Heart left ventricle (tissue), 16 donors: Measurements from ENCODE around the gene NPBWR2. TPM values are rescaled to one million over a fixed set of nuclear protein-coding genes. Genes with fewer than 3 reads are reported as not detected.
A peak's percentile ranks its signal among the peaks of the same experiment; 100 is the strongest.

Experiments used
- ATAC-seq, 4 donors: fragments of 200-7000 bp; cut with Tn5 transposase; one replicate each; pipeline ENCODE4 v1.9.1; 2020 to 2022; ENCODE audit warnings: moderate library complexity in 4 of 4, mild to moderate bottlenecking in 3 of 4, moderate number of reproducible peaks in 1 of 4
- DNase-seq, 5 donors: peaks; one replicate each; pipeline ENCODE4 v3.0.0-alpha.2; 2020
- H3K27ac ChIP-seq, 12 donors: fragments of 200-600 bp; sonication (generic) in 4 of 12; one replicate each; pipeline versions ENCODE4 v1.5.0 to v1.8.0; 2016 to 2022; ENCODE audit warnings: mild to moderate bottlenecking in 2 of 12
- H3K27me3 ChIP-seq, 9 donors: fragments of 200-600 bp; sonication (generic) in 2 of 9; one replicate each; pipeline versions ENCODE4 v1.5.1 to v1.8.0; 2016 to 2022; ENCODE audit warnings: mild to moderate bottlenecking in 3 of 9
- H3K36me3 ChIP-seq, 9 donors: fragments of 200-600 bp; sonication (generic) in 2 of 9; one replicate each; pipeline versions ENCODE4 v1.5.0 to v1.8.0; 2018 to 2022; ENCODE audit warnings: mild to moderate bottlenecking in 2 of 9
- H3K4me1 ChIP-seq, 12 donors: fragments of 200-600 bp; sonication (generic) in 4 of 12; one replicate each; pipeline versions ENCODE4 v1.5.0 to v1.8.0; 2016 to 2022; ENCODE audit warnings: mild to moderate bottlenecking in 3 of 12
- H3K4me3 ChIP-seq, 12 donors: fragments of 200-600 bp; sonication (generic) in 4 of 12; one replicate each; pipeline versions ENCODE4 v1.5.0 to v1.8.0; 2017 to 2022; ENCODE audit warnings: mild to moderate bottlenecking in 9 of 12, moderate library complexity in 4 of 12
- H3K9me3 ChIP-seq, 12 donors: fragments of 200-600 bp; sonication (generic) in 4 of 12; one replicate each; pipeline versions ENCODE4 v1.5.0 to v1.8.0; 2016 to 2022; ENCODE audit warnings: mild to moderate bottlenecking in 1 of 12
- POLR2A ChIP-seq, 2 donors: fragments of 450-650 bp; IDR thresholded peaks; one replicate each; pipeline ENCODE4 v1.6.1; 2017; ENCODE audit warnings: antibody characterized with exemption in 2 of 2, mild to moderate bottlenecking in 2 of 2, moderate library complexity in 2 of 2
- WGBS, 4 donors: extraction: QIAGEN DNeasy Blood & Tissue Kit in 2 of 4; methylation state at CpG; one replicate each; pipeline versions ENCODE4 v1.1.5 to v1.1.7; 2013 to 2018; 5-methylcytosine and 5-hydroxymethylcytosine counted together
- intact Hi-C, 10 donors: fragments of 100-400 bp; cut with DNase I; formaldehyde crosslinking; loops; one replicate each; pipeline versions ENCODE4 v1.11.1 to v1.14.2; 2022
- polyA plus RNA-seq, 2 donors: library from polyadenylated mRNA; stranded (reverse); fragments of 200-250 nt; gene quantifications; one replicate each; pipeline ENCODE4 v1.2.3, GENCODE V29; 2013
- total RNA-seq, 9 donors: library from RNA; depleted of rRNA in 2 of 9; stranded (reverse); fragments of >200 nt in 2 of 9; fragmentation: NEBNext Ultra II Directional in 3 of 9; extraction: Animal tissue kit (Norgen Biotek cat#: 25700) in 3 of 9; gene quantifications; one replicate each; pipeline versions ENCODE4 v1.1.0 to v1.2.4, GENCODE V29; 2016 to 2023
- TF ChIP-seq, protein P1 (sequence below), 12 donors: fragments of 200-600 bp; sonication (generic) in 4 of 12; IDR thresholded peaks; one replicate each; pipeline versions ENCODE4 v1.5.0 to v1.8.0; 2018 to 2022; ENCODE audit warnings: antibody characterized with exemption in 12 of 12, mild to moderate bottlenecking in 5 of 12
- donor health status: ischemic (EF 13 %, LVEDD 7.1; RV severe dilation, severe dysfunction).
- donor health status: healthy with polysubstance abuse.
- donor health status: DM: no; HTN: yes; CAD: no.
- donor health status: DM: no; HTN: no; CAD: no.
- donor health status: ischemic (EF 25% LVEDD 6.9; RV normal size, moderate dysfunction).
- donor health status: ischemic (EF 25% LVEDD 5.7; RV mildly dilated, moderate dysfunction).
- donor health status: healthy.
- donor health status: DM: yes; HTN: yes; CAD: no.
- donor health status: ischemic (EF 35%, LVEDD 5.7; RV mildly dilated, moderate dysfunction).
- donor health status: nonischemic (EF 11% LVEDD 7.7; RV severe dilation, severe dysfunction).
- donor health status: DM: yes; HTN: yes; CAD: no.
- donor health status: PGD.
- donor health status: ischemic (EF 29% LVEDD 5.4; RV normal size, mild dysfunction).
- donor health status: nonischemic (EF 23%, LVEDD 6.1; RV moderate dilation, normal function).

NPBWR2 gene
- total and polyA plus RNA-seq, 11 donors, result not detected

DNA sequence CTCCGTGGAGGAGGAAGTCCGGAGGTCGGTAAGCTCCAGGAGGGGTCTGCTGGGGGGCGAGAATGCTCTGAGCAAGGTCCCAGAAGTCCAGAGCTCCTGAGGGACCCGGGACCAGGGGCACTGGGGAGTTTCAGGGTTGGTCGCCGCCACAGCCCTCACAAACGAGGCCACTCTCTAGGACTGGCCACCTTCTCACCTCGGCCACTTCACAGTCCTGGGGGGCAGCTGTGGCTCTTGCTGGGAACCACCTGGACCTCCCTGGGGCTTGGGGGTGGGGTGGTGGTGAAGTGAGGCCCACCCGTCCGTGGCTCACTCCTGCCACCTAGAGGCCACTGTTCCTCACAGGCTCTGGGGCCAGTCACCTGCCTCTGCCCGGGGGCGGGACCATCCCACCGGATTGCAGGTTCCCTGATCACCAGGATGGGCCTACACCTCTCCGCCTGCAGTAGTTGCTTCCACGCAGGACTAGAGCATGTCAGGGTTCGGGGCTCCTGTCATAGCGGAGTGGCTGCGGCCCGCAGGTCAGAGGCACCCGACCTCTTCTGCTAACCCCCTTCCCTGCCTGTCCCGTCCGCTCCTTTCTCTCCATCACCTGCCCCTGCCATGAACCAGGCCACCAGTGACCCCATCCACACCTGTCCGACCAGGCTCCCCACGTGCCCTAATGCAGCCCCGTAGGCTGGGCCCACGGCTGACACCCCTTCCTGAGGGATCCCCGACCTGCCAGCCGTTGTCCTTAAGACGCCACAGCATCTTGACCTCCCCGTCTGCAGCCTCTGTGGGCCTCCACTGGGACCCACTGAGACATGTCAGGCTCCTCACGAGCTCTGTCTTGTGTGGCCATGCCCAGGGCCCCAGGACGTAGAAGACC lies 49.5 kb downstream of the NPBWR2 start:
- no peak for TF ChIP-seq POLR2A (IDR thresholded peaks at IDR 0.05)
- TF ChIP-seq, protein P1, sequence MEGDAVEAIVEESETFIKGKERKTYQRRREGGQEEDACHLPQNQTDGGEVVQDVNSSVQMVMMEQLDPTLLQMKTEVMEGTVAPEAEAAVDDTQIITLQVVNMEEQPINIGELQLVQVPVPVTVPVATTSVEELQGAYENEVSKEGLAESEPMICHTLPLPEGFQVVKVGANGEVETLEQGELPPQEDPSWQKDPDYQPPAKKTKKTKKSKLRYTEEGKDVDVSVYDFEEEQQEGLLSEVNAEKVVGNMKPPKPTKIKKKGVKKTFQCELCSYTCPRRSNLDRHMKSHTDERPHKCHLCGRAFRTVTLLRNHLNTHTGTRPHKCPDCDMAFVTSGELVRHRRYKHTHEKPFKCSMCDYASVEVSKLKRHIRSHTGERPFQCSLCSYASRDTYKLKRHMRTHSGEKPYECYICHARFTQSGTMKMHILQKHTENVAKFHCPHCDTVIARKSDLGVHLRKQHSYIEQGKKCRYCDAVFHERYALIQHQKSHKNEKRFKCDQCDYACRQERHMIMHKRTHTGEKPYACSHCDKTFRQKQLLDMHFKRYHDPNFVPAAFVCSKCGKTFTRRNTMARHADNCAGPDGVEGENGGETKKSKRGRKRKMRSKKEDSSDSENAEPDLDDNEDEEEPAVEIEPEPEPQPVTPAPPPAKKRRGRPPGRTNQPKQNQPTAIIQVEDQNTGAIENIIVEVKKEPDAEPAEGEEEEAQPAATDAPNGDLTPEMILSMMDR (IDR thresholded peaks at IDR 0.05), result peak; percentile 76 to 90 (median 84)
- Histone ChIP-seq H3K27ac (peak overlapping the region; percentile 45 to 98 (median 91)), H3K9me3 (no peaks in the 10 kb centered on the region), H3K4me1 (peaks cover 3 to 59% (median 39%) of the 10 kb centered on the region in 12 donors), H3K36me3 (no peaks in the 10 kb centered on the region), H3K4me3 (peak overlapping the region in 11 of 12 donors; percentile 7 to 49 (median 40)), H3K27me3 (peaks cover 0 to 18% (median 0%) of the 10 kb centered on the region in 9 donors)
- DNase-seq, result peak; percentile 79 to 89 (median 85)
- 31 to 55% (median 32%) methylated on average over 19 to 33 of the region's 33 CpGs for WGBS, 4 donors
- intact Hi-C loops, result loop anchor here in 5 of 10 donors (2.0 to 5.0 kb wide), 3 partner anchors 19 to 77 kb away; partner anchors contain the start of gene PRPF6 (in 2 of the 5)
- peak in 3 of 4 donors; percentile 45 to 62 (median 49) for ATAC-seq

DNA sequence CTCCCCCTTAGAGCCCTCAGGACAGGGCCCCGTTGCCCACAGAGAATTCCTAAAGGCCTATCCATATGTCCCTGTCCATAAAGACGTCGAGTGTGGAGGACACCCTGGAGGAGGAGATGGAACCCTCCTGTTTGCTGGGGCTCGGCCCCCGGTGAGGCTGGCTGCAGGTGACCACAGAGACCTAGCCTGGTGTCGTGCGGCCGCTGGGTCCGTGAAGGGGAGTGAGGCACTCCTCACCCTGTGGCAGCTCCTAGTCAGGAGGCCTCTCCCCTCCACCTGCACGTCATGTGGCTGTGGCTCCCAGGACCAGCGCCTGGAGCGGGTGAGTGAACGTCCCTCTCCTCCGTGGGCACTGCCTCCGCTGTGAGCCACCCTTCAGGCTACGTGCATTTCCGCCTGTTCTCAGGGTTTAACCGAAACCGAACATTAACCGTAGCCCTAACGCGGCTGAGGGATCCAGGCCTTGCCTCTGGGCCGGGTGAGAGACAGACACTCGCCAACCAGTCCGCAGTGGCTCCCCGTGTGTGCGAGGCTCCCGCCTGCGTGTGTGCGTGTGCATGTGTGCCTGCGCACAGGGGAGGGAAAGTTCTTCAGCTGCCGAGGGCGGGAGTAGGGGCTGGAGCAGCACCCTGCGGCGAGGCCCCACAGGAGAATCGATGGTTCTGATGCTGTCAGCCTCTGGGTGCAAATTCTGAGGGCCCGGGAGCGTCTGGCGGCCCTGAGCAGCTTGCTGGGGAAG lies 50.3 kb downstream of the NPBWR2 start:
- peak in 1 of 4 donors; percentile 22 for ATAC-seq

DNA sequence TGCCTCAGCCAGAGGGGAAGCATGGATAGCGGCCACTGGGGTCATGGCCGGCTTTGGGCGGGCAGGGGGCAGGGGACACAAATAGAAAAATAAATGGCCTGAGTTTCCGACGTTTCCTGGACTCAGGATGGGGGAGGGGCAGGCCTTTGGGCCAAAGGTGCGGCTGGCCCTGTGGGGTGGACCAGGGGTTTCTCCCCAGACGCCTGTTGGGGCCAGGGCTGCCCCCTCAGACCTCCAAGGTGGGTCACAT lies 50.8 kb downstream of the NPBWR2 start:
- DNase-seq (peak in 2 of 5 donors; percentile 62 to 66), ATAC-seq (peak in 1 of 4 donors; percentile 4)
- H3K27me3 ChIP-seq, result peaks cover 0 to 21% (median 0%) of the 10 kb centered on the region in 9 donors
- no peaks in the 10 kb centered on the region for H3K36me3 ChIP-seq
- H3K27ac ChIP-seq, result peak overlapping the region; percentile 70 to 98 (median 91)
- TF ChIP-seq, protein P1 (IDR thresholded peaks at IDR 0.05), result no peak
- TF ChIP-seq POLR2A (IDR thresholded peaks at IDR 0.05), result no peak
- intact Hi-C loops, result loop anchor here in 5 of 10 donors (1.0 to 5.0 kb wide), 4 partner anchors 17 to 76 kb away; partner anchors contain the start of gene PRPF6 (in 2 of the 5)
- WGBS, 4 donors, result 32 to 49% (median 45%) methylated on average over 5 to 7 of the region's 7 CpGs
- H3K9me3 ChIP-seq, result no peaks in the 10 kb centered on the region
- peaks cover 0 to 59% (median 39%) of the 10 kb centered on the region in 12 donors for H3K4me1 ChIP-seq
- peak overlapping the region in 10 of 12 donors; percentile 22 to 49 (median 41) for H3K4me3 ChIP-seq

More for the DNA sequence above, 50.3 kb downstream of the NPBWR2 start:
- 44 to 67% (median 49%) methylated on average over 28 to 39 of the region's 39 CpGs for WGBS, 4 donors
- Histone ChIP-seq H3K4me1 (peaks cover 0 to 59% (median 37%) of the 10 kb centered on the region in 12 donors), H3K9me3 (no peaks in the 10 kb centered on the region), H3K27ac (peak overlapping the region; percentile 70 to 98 (median 91)), H3K27me3 (peaks cover 0 to 20% (median 0%) of the 10 kb centered on the region in 9 donors), H3K4me3 (peak overlapping the region in 11 of 12 donors; percentile 7 to 49 (median 40)), H3K36me3 (no peaks in the 10 kb centered on the region)
- TF ChIP-seq POLR2A (IDR thresholded peaks at IDR 0.05), result no peak
- TF ChIP-seq, protein P1 (IDR thresholded peaks at IDR 0.05), result no peak
- DNase-seq, result no peak
- intact Hi-C loops, result loop anchor here in 5 of 10 donors (1.0 to 5.0 kb wide), 4 partner anchors 18 to 76 kb away; partner anchors contain the start of gene PRPF6 (in 2 of the 5)
